C4-2B (cell line): ENCODE data around the gene FAAH.

Experiments used
- CTCF ChIP-seq: fragments of 450-650 bp; conservative IDR thresholded peaks from 2 replicates; pipeline ENCODE4 v1.5.1; 2017; ENCODE audit warnings: mild to moderate bottlenecking
- ZFX ChIP-seq: fragments of 450-650 bp; IDR thresholded peaks from 2 replicates; pipeline ENCODE4 v1.6.1; 2017

DNA sequence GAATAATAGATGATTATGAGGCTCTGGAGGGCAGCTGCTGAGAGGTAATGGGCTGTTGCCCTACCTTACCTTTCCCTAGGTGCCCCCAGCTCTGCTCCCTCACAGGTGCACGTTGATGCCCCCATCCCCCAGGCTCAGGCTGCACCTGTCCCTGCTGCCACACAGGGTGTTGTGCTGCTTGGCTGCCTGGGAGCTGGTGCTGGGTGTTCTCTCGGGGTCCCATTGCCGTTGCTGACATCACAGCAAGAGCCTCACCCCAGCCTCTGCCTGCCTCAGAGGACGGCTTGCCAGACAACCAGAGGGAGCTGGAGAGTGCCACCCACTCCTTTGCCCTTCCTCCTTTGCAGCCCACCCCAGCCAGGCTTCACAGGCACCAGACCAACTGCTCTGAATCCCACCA lies 64.1 kb downstream of the FAAH start:
- no peak for TF ChIP-seq CTCF
- no peak for TF ChIP-seq ZFX
